ENCODE measurements around the gene CRYBA4.

GRCh38 chr22:26577081-26577480, 44.7 kb upstream of the CRYBA4 start:
- TF ChIP-seq SP1 (IDR thresholded peaks at IDR 0.05) (no peak), BHLHE40 (IDR thresholded peaks at IDR 0.05; ENCODE audit: borderline replicate concordance) (no peak), NFRKB (IDR thresholded peaks at IDR 0.05) (no peak), FOXA1 (IDR thresholded peaks at IDR 0.05) (no peak), PKNOX1 (IDR thresholded peaks at IDR 0.05) (no peak), FOXM1 (IDR thresholded peaks at IDR 0.05; ENCODE audit: borderline replicate concordance) (no peak), TARDBP (IDR thresholded peaks at IDR 0.05) (no peak), LEF1 (IDR thresholded peaks at IDR 0.05; ENCODE audit: borderline replicate concordance) (no peak), L3MBTL2 (conservative IDR thresholded peaks at IDR 0.05) (no peak), FOXK2 (IDR thresholded peaks at IDR 0.05) (no peak)
